CD14-positive monocyte (primary cell): Measurements from ENCODE around the gene FARP1. TPM values are rescaled to one million over a fixed set of nuclear protein-coding genes. Genes with fewer than 3 reads are reported as not detected.

Source experiments
- DNase-seq, 3 donors: peaks; one replicate each; pipeline ENCODE4 v3.0.0-alpha.2; 2011 to 2022
- H2AFZ ChIP-seq: 2 replicates; pipeline ENCODE4 v1.6.0; 2012; ENCODE audit warnings: mild to moderate bottlenecking, low read depth, low read length, inconsistent platforms; ENCODE audit not compliant: insufficient read depth, poor library complexity, severe bottlenecking
- H3K27ac ChIP-seq, 2 donors: 1 replicate in 1 of 2; 2 replicates in 1 of 2; pipeline ENCODE4 v1.5.1; 2012 to 2013; ENCODE audit warnings: low read length in 2 of 2, control low read depth in 1 of 2, inconsistent platforms in 1 of 2, low read depth in 1 of 2, mild to moderate bottlenecking in 1 of 2
- H3K27me3 ChIP-seq, 2 donors: one replicate each; pipeline versions ENCODE4 v1.6.0 to v1.6.1; 2011 to 2013; ENCODE audit warnings: low read length in 2 of 2; ENCODE audit not compliant: control insufficient read depth in 2 of 2, insufficient read depth in 2 of 2
- H3K36me3 ChIP-seq, 2 donors: replicated peaks in 1 of 2; 1 replicate in 1 of 2; 2 replicates in 1 of 2; pipeline versions ENCODE4 v1.5.1 to v1.6.1; 2012 to 2013; ENCODE audit warnings: low read length in 2 of 2, control low read depth in 1 of 2, inconsistent platforms in 1 of 2, mild to moderate bottlenecking in 1 of 2; ENCODE audit not compliant: insufficient read depth in 2 of 2, control insufficient read depth in 1 of 2
- H3K4me1 ChIP-seq, 2 donors: 1 replicate in 1 of 2; 2 replicates in 1 of 2; pipeline versions ENCODE4 v1.5.1 to v1.6.1; 2012 to 2013; ENCODE audit warnings: low read length in 2 of 2, control low read depth in 1 of 2, inconsistent platforms in 1 of 2, mild to moderate bottlenecking in 1 of 2, moderate library complexity in 1 of 2; ENCODE audit not compliant: insufficient read depth in 2 of 2, control insufficient read depth in 1 of 2
- H3K4me2 ChIP-seq: replicated peaks from 2 replicates; pipeline ENCODE3; 2012; ENCODE audit warnings: low read length, moderate library complexity, mild to moderate bottlenecking; ENCODE audit not compliant: poor library complexity, severe bottlenecking; ENCODE audit errors: extremely low read depth
- H3K4me3 ChIP-seq, 3 experiments: fragments of 200-600 bp in 1 of 3; sonication (generic) in 1 of 3; replicated peaks in 1 of 3; 1 replicate in 2 of 3; 2 replicates in 1 of 3; pipeline ENCODE4 v1.5.1; 2011 to 2013; ENCODE audit warnings: low read length in 3 of 3, mild to moderate bottlenecking in 3 of 3, control low read depth in 2 of 3, low read depth in 2 of 3, inconsistent platforms in 1 of 3, moderate library complexity in 1 of 3
- H3K79me2 ChIP-seq: 2 replicates; pipeline ENCODE4 v1.6.0; 2012; ENCODE audit warnings: mild to moderate bottlenecking, control low read depth, inconsistent platforms, low read length, moderate library complexity; ENCODE audit not compliant: insufficient read depth
- H3K9ac ChIP-seq: 2 replicates; pipeline ENCODE4 v1.6.0; 2017; ENCODE audit warnings: low read length, mild to moderate bottlenecking; ENCODE audit not compliant: insufficient read depth, poor library complexity, severe bottlenecking
- H3K9me3 ChIP-seq, 2 donors: replicated peaks in 1 of 2; 1 replicate in 1 of 2; 2 replicates in 1 of 2; pipeline versions ENCODE4 v1.5.1 to v1.6.1; 2012 to 2013; ENCODE audit warnings: low read length in 2 of 2, control low read depth in 1 of 2; ENCODE audit not compliant: control insufficient read depth in 1 of 2, insufficient read depth in 1 of 2
- H4K20me1 ChIP-seq: 2 replicates; pipeline ENCODE4 v1.6.0; 2012; ENCODE audit warnings: mild to moderate bottlenecking, low read length, control low read depth, moderate library complexity; ENCODE audit not compliant: insufficient read depth
- H3K27ac Mint-ChIP-seq, 7 donors: one replicate each; pipeline ENCODE4 v1.8.0; 2020; ENCODE audit warnings: mild to moderate bottlenecking in 7 of 7, mixed read lengths in 7 of 7, moderate library complexity in 6 of 7, inconsistent platforms in 2 of 7
- H3K27me3 Mint-ChIP-seq, 3 donors: one replicate each; pipeline ENCODE4 v1.8.0; 2021 to 2022; ENCODE audit warnings: low read depth in 3 of 3, mild to moderate bottlenecking in 3 of 3, mixed read lengths in 3 of 3, moderate library complexity in 3 of 3, inconsistent platforms in 1 of 3
- H3K36me3 Mint-ChIP-seq, 2 donors: one replicate each; pipeline ENCODE4 v1.8.0; 2020; ENCODE audit warnings: mixed read lengths in 2 of 2, inconsistent platforms in 1 of 2, mild to moderate bottlenecking in 1 of 2
- H3K4me1 Mint-ChIP-seq: one replicate; pipeline ENCODE4 v1.8.0; 2020; ENCODE audit warnings: mild to moderate bottlenecking, mixed read lengths
- H3K4me3 Mint-ChIP-seq, 2 donors: one replicate each; pipeline ENCODE4 v1.8.0; 2020; ENCODE audit warnings: mild to moderate bottlenecking in 2 of 2, mixed read lengths in 2 of 2, moderate library complexity in 1 of 2
- H3K9me3 Mint-ChIP-seq, 7 donors: one replicate each; pipeline ENCODE4 v1.8.0; 2020 to 2022; ENCODE audit warnings: mixed read lengths in 7 of 7, mild to moderate bottlenecking in 6 of 7, moderate library complexity in 6 of 7, inconsistent platforms in 2 of 7
- CTCF ChIP-seq: fragments of 200-600 bp; IDR thresholded peaks from one replicate; pipeline ENCODE4 v1.8.0; 2022; ENCODE audit warnings: antibody characterized with exemption, mild to moderate bottlenecking
- WGBS: methylation state at CpG from one replicate; pipeline ENCODE4 v1.1.5; 2013; ENCODE audit warnings: missing lambda C conversion rate; ENCODE audit not compliant: insufficient coverage; 5-methylcytosine and 5-hydroxymethylcytosine counted together
- intact Hi-C, 2 donors: fragments of 100-400 bp; cut with micrococcal nuclease; formaldehyde crosslinking; loops; one replicate each; pipeline versions ENCODE4 v1.15.0 to v1.15.1; 2023
- polyA plus RNA-seq, 3 donors: library from polyadenylated mRNA; depleted of rRNA in 1 of 3; unstranded in 2 of 3; stranded (reverse) in 1 of 3; fragments of 300-500 nt in 2 of 3; fragments of >200 nt in 1 of 3; fragmentation: Illumina TruSeq in 2 of 3; gene quantifications; 1 replicate in 2 of 3; 2 replicates in 1 of 3; pipeline ENCODE4 v1.2.3, GENCODE V29; 2012 to 2021

Gene FARP1
- polyA plus RNA-seq, 3 donors, result 0.01 to 0.16 (median 0.12) TPM

GRCh38 chr13:98420554-98421175, 277.8 kb downstream of the FARP1 start:
- peaks cover 0 to 17% (median 14%) of the 10 kb centered on the region in 7 donors for H3K9me3 Mint-ChIP-seq
- Histone ChIP-seq H2AFZ (no peak overlapping the region), H3K79me2 (no peaks in the 10 kb centered on the region), H3K4me1 (no peaks in the 10 kb centered on the region), H3K27ac (no peak overlapping the region), H4K20me1 (no peaks in the 10 kb centered on the region), H3K4me3 (no peak overlapping the region), H3K9me3 (peaks cover 0 to 12% of the 10 kb centered on the region in 2 donors), H3K36me3 (no peaks in the 10 kb centered on the region), H3K27me3 (no peaks in the 10 kb centered on the region), H3K4me2 (no peak overlapping the region), H3K9ac (no peak overlapping the region)
- no peaks in the 10 kb centered on the region for H3K36me3 Mint-ChIP-seq
- no peaks in the 10 kb centered on the region for H3K4me1 Mint-ChIP-seq
- no peak overlapping the region for H3K4me3 Mint-ChIP-seq
- H3K27ac Mint-ChIP-seq, result no peak overlapping the region
- H3K27me3 Mint-ChIP-seq, result peaks cover 1 to 8% (median 2%) of the 10 kb centered on the region in 3 donors
- TF ChIP-seq CTCF, result no peak
- DNase-seq, result no peak
- intact Hi-C loops, result no loop called here
- WGBS, result 100% methylated on average over 3 of the region's 6 CpGs

GRCh38 chr13:98422046-98422445, 279.2 kb downstream of the FARP1 start:
- no peak for TF ChIP-seq CTCF
- intact Hi-C loops, result no loop called here
- WGBS, result 92% methylated on average over 9 of the region's 9 CpGs
- H3K9me3 ChIP-seq, result peaks cover 0 to 4% of the 10 kb centered on the region in 2 donors
- H3K4me3 Mint-ChIP-seq, result no peak overlapping the region
- H3K27ac Mint-ChIP-seq, result no peak overlapping the region
- no peaks in the 10 kb centered on the region for H3K27me3 ChIP-seq
- no peak overlapping the region for H3K27ac ChIP-seq
- H2AFZ ChIP-seq, result no peak overlapping the region
- no peaks in the 10 kb centered on the region for H3K36me3 ChIP-seq
- H4K20me1 ChIP-seq, result no peaks in the 10 kb centered on the region
- peaks cover 0 to 12% (median 9%) of the 10 kb centered on the region in 7 donors for H3K9me3 Mint-ChIP-seq
- no peak for DNase-seq
- H3K79me2 ChIP-seq, result no peaks in the 10 kb centered on the region
- no peak overlapping the region for H3K4me3 ChIP-seq
- no peak overlapping the region for H3K4me2 ChIP-seq
- H3K27me3 Mint-ChIP-seq, result peaks cover 0 to 10% (median 1%) of the 10 kb centered on the region in 3 donors
- no peak overlapping the region for H3K9ac ChIP-seq
- no peaks in the 10 kb centered on the region for H3K36me3 Mint-ChIP-seq
- no peaks in the 10 kb centered on the region for H3K4me1 ChIP-seq
- no peaks in the 10 kb centered on the region for H3K4me1 Mint-ChIP-seq
